ENCODE results near the gene CEP104.

Gene CEP104

GRCh38 chr1:3796215-3797061, 60.6 kb downstream of the CEP104 start, which contains the start of gene LRRC47:
TSS of gene LRRC47 (minus strand) at chr1:3796498. CDS start at chr1:3796476, 22 bp downstream.
- peak; percentile 99 for DNase-seq (ENCODE audit: low spot score)

GRCh38 chr1:3795453-3796214, 61.4 kb downstream of the CEP104 start:
- no peak for DNase-seq (ENCODE audit: low spot score)

- no peak for DNase-seq (ENCODE audit: low spot score)
Observed at GRCh38 chr1:3790952-3791351, 66.1 kb downstream of the CEP104 start.

GRCh38 chr1:3790500-3790923, 66.5 kb downstream of the CEP104 start:
- no peak for DNase-seq (ENCODE audit: low spot score)

GRCh38 chr1:3789421-3790300, 67.3 kb downstream of the CEP104 start:
- DNase-seq (ENCODE audit: low spot score), result no peak

GRCh38 chr1:3788756-3789420, 68.1 kb downstream of the CEP104 start:
- DNase-seq (ENCODE audit: low spot score), result no peak

- DNase-seq (ENCODE audit: low spot score), result no peak
Observed at GRCh38 chr1:3787745-3788605, 69.0 kb downstream of the CEP104 start.

GRCh38 chr1:3787349-3787715, 69.7 kb downstream of the CEP104 start:
- no peak for DNase-seq (ENCODE audit: low spot score)

GRCh38 chr1:3786468-3787348, 70.3 kb downstream of the CEP104 start:
- DNase-seq (ENCODE audit: low spot score), result no peak

- peak; percentile 69 for DNase-seq (ENCODE audit: low spot score)
Observed at GRCh38 chr1:3785456-3786157, 71.4 kb downstream of the CEP104 start.

- no peak for DNase-seq (ENCODE audit: low spot score)
Observed at GRCh38 chr1:3785045-3785444, 72.0 kb downstream of the CEP104 start.

- no peak for DNase-seq (ENCODE audit: low spot score)
Observed at GRCh38 chr1:3783651-3784474, 73.1 kb downstream of the CEP104 start.

GRCh38 chr1:3780901-3781300, 76.1 kb downstream of the CEP104 start:
- DNase-seq (ENCODE audit: low spot score), result no peak

- DNase-seq (ENCODE audit: low spot score), result no peak
Observed at GRCh38 chr1:3779912-3780416, 77.0 kb downstream of the CEP104 start.

GRCh38 chr1:3779265-3779911, 77.6 kb downstream of the CEP104 start:
- DNase-seq (ENCODE audit: low spot score), result no peak

- no peak for DNase-seq (ENCODE audit: low spot score)
Observed at GRCh38 chr1:3778590-3779264, 78.3 kb downstream of the CEP104 start.

Measured in HuH-7 (cell line).